Neutrophil (primary cell): ENCODE data around the gene TPK1.

Experiments used
- H3K27ac ChIP-seq: fragments of 200-600 bp; sonication (generic); 2 replicates; pipeline ENCODE4 v1.5.1; 2016; ENCODE audit warnings: mild to moderate bottlenecking, moderate library complexity
- H3K27me3 ChIP-seq: fragments of 200-600 bp; sonication (generic); 2 replicates; pipeline ENCODE4 v1.6.0; 2016; ENCODE audit warnings: mild to moderate bottlenecking
- H3K36me3 ChIP-seq: fragments of 200-600 bp; sonication (generic); 2 replicates; pipeline ENCODE4 v1.5.1; 2017
- H3K4me1 ChIP-seq, 2 experiments: fragments of 200-600 bp in 1 of 2; sonication (generic) in 1 of 2; 1 replicate in 1 of 2; 2 replicates in 1 of 2; pipeline versions ENCODE4 v1.5.1 to v1.6.1; 2013 to 2016; ENCODE audit warnings: low read depth in 1 of 2, low read length in 1 of 2, mild to moderate bottlenecking in 1 of 2, moderate library complexity in 1 of 2; ENCODE audit not compliant: control insufficient read depth in 1 of 2, insufficient read depth in 1 of 2
- H3K4me3 ChIP-seq, 2 experiments: fragments of 200-600 bp in 1 of 2; sonication (generic) in 1 of 2; 1 replicate in 1 of 2; 2 replicates in 1 of 2; pipeline ENCODE4 v1.5.1; 2013 to 2016; ENCODE audit warnings: low read depth in 1 of 2, low read length in 1 of 2, mild to moderate bottlenecking in 1 of 2, moderate library complexity in 1 of 2
- H3K9me3 ChIP-seq: fragments of 200-600 bp; sonication (generic); 2 replicates; pipeline ENCODE4 v1.5.1; 2016
- CTCF ChIP-seq: fragments of 200-600 bp; sonication (generic); IDR thresholded peaks from 2 replicates; pipeline ENCODE4 v1.5.1; 2016; ENCODE audit warnings: antibody characterized with exemption

Gene TPK1

GRCh38 chr7:144709066-144709465 lies 126.8 kb downstream of the TPK1 start:
- H3K9me3 ChIP-seq = no peaks in the 10 kb centered on the region
- no peak for TF ChIP-seq CTCF
- no peak overlapping the region for H3K27ac ChIP-seq
- no peak overlapping the region for H3K4me3 ChIP-seq
- H3K4me1 ChIP-seq = no peaks in the 10 kb centered on the region
- H3K27me3 ChIP-seq = no peaks in the 10 kb centered on the region
- no peaks in the 10 kb centered on the region for H3K36me3 ChIP-seq

- H3K27ac ChIP-seq = no peak overlapping the region
- no peak overlapping the region for H3K4me3 ChIP-seq
- no peaks in the 10 kb centered on the region for H3K4me1 ChIP-seq
- H3K27me3 ChIP-seq = no peaks in the 10 kb centered on the region
- no peaks in the 10 kb centered on the region for H3K36me3 ChIP-seq
- no peaks in the 10 kb centered on the region for H3K9me3 ChIP-seq
- no peak for TF ChIP-seq CTCF
These were observed 144.6 kb downstream of the TPK1 start for GRCh38 chr7:144691240-144691639.

- no peak for TF ChIP-seq CTCF
- H3K9me3 ChIP-seq = no peaks in the 10 kb centered on the region
- H3K36me3 ChIP-seq = no peaks in the 10 kb centered on the region
- H3K4me3 ChIP-seq = no peak overlapping the region
- H3K27ac ChIP-seq = no peak overlapping the region
- H3K27me3 ChIP-seq = no peaks in the 10 kb centered on the region
- H3K4me1 ChIP-seq = no peaks in the 10 kb centered on the region
These were observed 153.1 kb downstream of the TPK1 start for GRCh38 chr7:144682581-144683280.

- H3K4me3 ChIP-seq = no peak overlapping the region
- TF ChIP-seq CTCF = no peak
- no peaks in the 10 kb centered on the region for H3K4me1 ChIP-seq
- H3K27me3 ChIP-seq = no peaks in the 10 kb centered on the region
- H3K27ac ChIP-seq = no peak overlapping the region
- H3K36me3 ChIP-seq = no peaks in the 10 kb centered on the region
- no peaks in the 10 kb centered on the region for H3K9me3 ChIP-seq
These were observed 159.4 kb downstream of the TPK1 start for GRCh38 chr7:144676492-144676891.

GRCh38 chr7:144674550-144674949 lies 161.3 kb downstream of the TPK1 start:
- no peaks in the 10 kb centered on the region for H3K27me3 ChIP-seq

More at GRCh38 chr7:144674550-144674949, 161.3 kb downstream of the TPK1 start:
- Histone ChIP-seq H3K4me3 (no peak overlapping the region), H3K4me1 (no peaks in the 10 kb centered on the region), H3K9me3 (no peaks in the 10 kb centered on the region), H3K36me3 (no peaks in the 10 kb centered on the region), H3K27ac (no peak overlapping the region)
- no peak for TF ChIP-seq CTCF
